ENCODE results near the gene FAM234B. TPM values are rescaled to one million over a fixed set of nuclear protein-coding genes. Genes with fewer than 3 reads are reported as not detected.

Gene FAM234B
- total RNA-seq, 4 donors from 2014 or later, result 1.2 to 6.7 (median 5.0) TPM

- TF ChIP-seq POLR2A (IDR thresholded peaks at IDR 0.05; ENCODE audit: low read depth) (no peak), POLR2AphosphoS5 (IDR thresholded peaks at IDR 0.05) (no peak), CTCF (IDR thresholded peaks at IDR 0.05) (no peak), EP300 (IDR thresholded peaks at IDR 0.05) (no peak)
- 78% methylated on average over 3 of the region's 3 CpGs for whole genome bisulfite sequencing
- peaks cover 7 to 65% (median 42%) of the 10 kb centered on the region in 4 donors for H3K36me3 ChIP-seq
Measured at GRCh38 chr12:13073173-13073572, 29.0 kb downstream of the FAM234B start.

GRCh38 chr12:13074396-13075117, 30.4 kb downstream of the FAM234B start:
- 86% methylated on average over 3 of the region's 3 CpGs for WGBS
- TF ChIP-seq POLR2A (IDR thresholded peaks at IDR 0.05; ENCODE audit: low read depth) (no peak), EP300 (IDR thresholded peaks at IDR 0.05) (no peak), CTCF (IDR thresholded peaks at IDR 0.05) (no peak), POLR2AphosphoS5 (IDR thresholded peaks at IDR 0.05) (no peak)
- no peak for DNase-seq (ENCODE audit: extremely low spot score)
- H3K36me3 ChIP-seq, result peaks cover 7 to 55% (median 36%) of the 10 kb centered on the region in 4 donors
- no peak overlapping the region for H3K27ac ChIP-seq (replicated peaks in 1 of 4)
- H3K4me1 ChIP-seq, result no peaks in the 10 kb centered on the region
- H3K9me3 ChIP-seq, result no peaks in the 10 kb centered on the region
- H3K4me3 ChIP-seq, result no peak overlapping the region
- H3K27me3 ChIP-seq, result no peaks in the 10 kb centered on the region
- intact Hi-C loops (cut with DNase I), result no loop called here

More at GRCh38 chr12:13073173-13073572, 29.0 kb downstream of the FAM234B start:
- Histone ChIP-seq H3K27me3 (no peaks in the 10 kb centered on the region), H3K4me3 (no peak overlapping the region), H3K27ac (replicated peaks in 1 of 4) (no peak overlapping the region), H3K9me3 (no peaks in the 10 kb centered on the region), H3K4me1 (no peaks in the 10 kb centered on the region)
- intact Hi-C loops (cut with DNase I), result no loop called here
- no peak for DNase-seq (ENCODE audit: extremely low spot score)

- intact Hi-C loops (cut with DNase I), result no loop called here
- no peaks in the 10 kb centered on the region for H3K27me3 ChIP-seq
- no peak for DNase-seq (ENCODE audit: extremely low spot score)
- TF ChIP-seq CTCF (IDR thresholded peaks at IDR 0.05) (no peak), POLR2A (IDR thresholded peaks at IDR 0.05; ENCODE audit: low read depth) (no peak)
- no peaks in the 10 kb centered on the region for H3K9me3 ChIP-seq
- no peak overlapping the region for H3K27ac ChIP-seq (replicated peaks in 1 of 4)
- H3K4me3 ChIP-seq, result no peak overlapping the region
- H3K4me1 ChIP-seq, result no peaks in the 10 kb centered on the region
- H3K36me3 ChIP-seq, result peaks cover 7 to 59% (median 40%) of the 10 kb centered on the region in 4 donors
Measured at GRCh38 chr12:13075118-13075480, 30.9 kb downstream of the FAM234B start.

- Histone ChIP-seq H3K9me3 (no peaks in the 10 kb centered on the region), H3K36me3 (peaks cover 13 to 59% (median 43%) of the 10 kb centered on the region in 4 donors), H3K4me3 (no peak overlapping the region), H3K27ac (replicated peaks in 1 of 4) (no peak overlapping the region), H3K4me1 (no peaks in the 10 kb centered on the region), H3K27me3 (no peaks in the 10 kb centered on the region)
- 95% methylated on average over 12 of the region's 12 CpGs for WGBS
- DNase-seq (ENCODE audit: extremely low spot score), result no peak
- TF ChIP-seq EP300 (IDR thresholded peaks at IDR 0.05) (no peak), CTCF (IDR thresholded peaks at IDR 0.05) (no peak), POLR2A (IDR thresholded peaks at IDR 0.05; ENCODE audit: low read depth) (no peak), POLR2AphosphoS5 (IDR thresholded peaks at IDR 0.05) (no peak)
- intact Hi-C loops (cut with DNase I), result no loop called here
Measured at GRCh38 chr12:13075786-13076570, 31.8 kb downstream of the FAM234B start.

Measured in esophagus muscularis mucosa (tissue), 4 donors.